Fibroblast of villous mesenchyme (primary cell): ENCODE results near the gene ALDH9A1. TPM values are rescaled to one million over a fixed set of nuclear protein-coding genes. Genes with fewer than 3 reads are reported as not detected.
"Not testable (repeated sequence)": the region's sequence is repeated elsewhere in the genome, so short reads cannot be mapped to it uniquely, and the experiment has no call there.

Source experiments
- DNase-seq: peaks from one replicate; pipeline ENCODE4 v3.0.0-alpha.2; 2010; ENCODE audit warnings: low read depth
- H3K4me3 ChIP-seq: 2 replicates; pipeline ENCODE4 v1.5.1; 2011; ENCODE audit warnings: low read depth, mild to moderate bottlenecking, low read length
- CTCF ChIP-seq: IDR thresholded peaks from 2 replicates; pipeline ENCODE4 v1.5.1; 2012; ENCODE audit warnings: low read depth, mild to moderate bottlenecking, low read length; ENCODE audit not compliant: insufficient read depth
- total RNA-seq: library from RNA; depleted of rRNA; stranded (reverse); fragments of >200 nt; gene quantifications from 2 replicates; pipeline ENCODE4 v1.2.3, GENCODE V29; 2012

The ALDH9A1 gene
- 68.3 and 105 TPM in 2 replicates for total RNA-seq

GRCh38 chr1:165697881-165698760 is at the start of gene ALDH9A1:
ALDH9A1 (minus strand) TSS chr1:165698562; CDS start chr1:165698558, 4 bp downstream.
- peak; percentile 82 for DNase-seq
- peak; percentile 34 for TF ChIP-seq CTCF
- H3K4me3 ChIP-seq: peak within 1 kb of the TSS; percentile 82

DNA sequence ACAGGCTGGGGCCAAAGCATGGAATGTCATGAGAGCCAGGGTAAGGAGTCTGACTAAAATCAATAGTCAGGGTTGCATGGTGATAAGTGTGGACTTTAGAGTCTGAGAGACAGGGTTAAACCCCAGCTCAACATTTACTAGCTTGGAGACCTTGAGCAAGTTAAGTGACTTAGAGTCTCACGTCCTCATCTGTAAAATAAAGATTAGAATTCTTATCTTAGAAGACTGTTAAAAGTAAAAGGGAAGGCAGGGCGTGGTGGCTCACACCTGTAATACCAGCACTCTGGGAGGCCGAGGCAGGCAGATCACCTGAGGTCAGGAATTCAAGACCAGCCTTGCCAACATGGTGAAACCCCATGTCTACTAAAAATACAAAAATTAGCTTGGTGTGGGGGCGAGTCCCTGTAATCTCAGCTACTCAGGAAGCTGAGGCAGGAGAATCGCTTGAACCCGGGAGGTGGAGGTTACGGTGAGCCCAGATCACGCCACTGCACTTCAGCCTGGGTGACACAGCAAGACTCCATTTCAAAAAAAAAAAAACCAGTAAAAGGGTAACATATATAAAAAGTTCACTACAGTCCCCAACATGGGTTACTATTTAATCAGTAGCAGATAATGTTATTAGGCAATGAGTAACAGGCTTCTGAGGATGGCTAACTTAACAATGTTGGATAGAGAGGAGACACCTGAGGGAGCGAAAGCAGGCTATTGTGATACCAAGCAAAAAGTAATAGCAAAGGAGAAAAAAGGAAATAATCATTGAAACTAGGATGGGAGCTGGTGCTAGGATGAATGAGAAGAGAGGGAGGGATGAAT is 49.5 kb upstream of the ALDH9A1 start:
- no peak for DNase-seq

GRCh38 chr1:165744913-165745312 is 46.6 kb upstream of the ALDH9A1 start:
- not testable (repeated sequence) for H3K4me3 ChIP-seq, DNase-seq

More for the DNA sequence above, 49.5 kb upstream of the ALDH9A1 start:
- no peak overlapping the region for H3K4me3 ChIP-seq
- TF ChIP-seq CTCF: no peak

DNA sequence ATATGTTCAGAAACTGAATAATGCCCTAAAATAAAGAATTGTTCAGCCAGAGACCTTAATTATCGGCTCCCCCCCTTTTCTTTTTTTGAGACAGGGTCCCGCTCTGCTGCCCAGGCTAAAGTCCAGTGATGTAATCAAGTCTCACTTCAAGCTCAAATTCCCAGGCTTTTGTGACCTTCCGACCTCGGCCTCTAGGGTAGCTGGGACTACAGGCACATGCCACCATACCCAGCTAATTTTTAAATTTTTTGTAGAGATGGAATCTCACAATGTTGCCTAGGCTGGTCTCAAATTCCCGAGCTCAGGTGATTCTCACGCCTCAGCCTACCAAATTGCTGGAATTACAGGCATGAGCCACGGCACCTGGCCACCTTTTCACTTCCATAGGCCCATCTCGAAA is 43.8 kb upstream of the ALDH9A1 start:
- TF ChIP-seq CTCF: no peak
- DNase-seq: no peak
- no peak overlapping the region for H3K4me3 ChIP-seq

GRCh38 chr1:165738794-165739193 is 40.4 kb upstream of the ALDH9A1 start:
- no peak for DNase-seq
- H3K4me3 ChIP-seq: no peak overlapping the region
- no peak for TF ChIP-seq CTCF

GRCh38 chr1:165737196-165737595 is 38.8 kb upstream of the ALDH9A1 start:
- no peak overlapping the region for H3K4me3 ChIP-seq
- no peak for TF ChIP-seq CTCF
- no peak for DNase-seq

GRCh38 chr1:165734906-165735305 is 36.5 kb upstream of the ALDH9A1 start:
- DNase-seq: no peak
- no peak for TF ChIP-seq CTCF
- no peak overlapping the region for H3K4me3 ChIP-seq
